ENCODE measurements around the gene PRR9.

The PRR9 gene

DNA sequence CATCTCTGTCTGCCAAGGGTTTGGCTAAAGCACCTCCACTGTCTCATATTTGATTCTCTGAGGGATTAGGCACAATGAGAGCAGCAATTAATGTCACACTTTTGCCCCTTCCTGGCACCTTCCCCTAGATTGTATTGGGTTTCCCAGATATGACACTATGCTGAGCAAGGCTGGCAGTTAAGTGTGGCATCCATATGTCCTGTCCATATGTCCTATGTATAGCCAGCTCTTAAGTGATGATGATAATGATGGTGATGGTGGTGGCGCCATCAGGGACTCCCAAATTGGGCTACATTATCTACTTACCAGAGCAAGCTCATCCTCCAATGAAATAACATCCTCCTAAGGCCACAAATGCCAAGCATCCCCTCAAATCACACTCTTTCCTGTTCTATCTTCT, 28.6 kb downstream of the PRR9 start:
- no peak for DNase-seq (ENCODE audit: insufficient read length, low spot score)
- no peak for FAIRE-seq
- TF ChIP-seq TAF1 (IDR thresholded peaks at IDR 0.05; ENCODE audit: low read depth, low read length) (no peak), POU2F2 (IDR thresholded peaks at IDR 0.05; ENCODE audit: low read depth, low read length) (no peak), PAX5 (IDR thresholded peaks at IDR 0.05; ENCODE audit: insufficient read depth, low read length, severe bottlenecking) (no peak), POLR2A (IDR thresholded peaks at IDR 0.05; ENCODE audit: low read depth, low read length) (no peak), SPI1 (IDR thresholded peaks at IDR 0.05; ENCODE audit: low read depth, low read length) (no peak), POLR2AphosphoS5 (IDR thresholded peaks at IDR 0.05; ENCODE audit: low read depth, low read length) (no peak)

DNA sequence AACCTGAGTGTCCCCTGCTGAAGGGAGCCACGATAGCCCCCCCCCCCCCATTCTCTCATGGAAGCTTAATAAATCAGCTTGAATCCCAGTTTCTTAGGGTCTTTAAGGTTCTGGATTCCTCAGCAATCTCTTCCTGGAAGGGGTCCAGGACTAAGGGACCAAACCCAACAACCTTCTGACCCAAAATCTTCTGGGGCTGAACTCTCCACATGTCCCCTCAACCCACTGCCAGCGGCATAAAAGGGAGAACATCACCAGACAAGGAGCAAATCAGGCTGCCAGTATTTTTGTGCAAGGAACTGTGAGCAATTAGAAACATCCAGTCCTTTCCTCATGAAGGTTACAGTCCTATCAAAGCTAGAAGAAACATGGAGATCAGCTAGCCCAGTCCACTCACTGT, 29.4 kb downstream of the PRR9 start:
- FAIRE-seq (no peak), DNase-seq (ENCODE audit: insufficient read length, low spot score) (no peak)
- no peak for TF ChIP-seq PAX5 (IDR thresholded peaks at IDR 0.05; ENCODE audit: insufficient read depth, low read length, severe bottlenecking)

- TF ChIP-seq TAF1 (IDR thresholded peaks at IDR 0.05; ENCODE audit: low read depth, low read length) = no peak
- no peak for TF ChIP-seq POLR2AphosphoS5 (IDR thresholded peaks at IDR 0.05; ENCODE audit: low read depth, low read length)
- no peak for TF ChIP-seq POU2F2 (IDR thresholded peaks at IDR 0.05; ENCODE audit: low read depth, low read length)
- no peak for TF ChIP-seq POLR2A (IDR thresholded peaks at IDR 0.05; ENCODE audit: low read depth, low read length)
- TF ChIP-seq SPI1 (IDR thresholded peaks at IDR 0.05; ENCODE audit: low read depth, low read length) = no peak
- TF ChIP-seq PAX5 (IDR thresholded peaks at IDR 0.05; ENCODE audit: insufficient read depth, low read length, severe bottlenecking) = no peak
- DNase-seq (ENCODE audit: insufficient read length, low spot score) (no peak), FAIRE-seq (no peak)
These were observed 30.9 kb downstream of the PRR9 start for GRCh38 chr1:153248176-153248879.

- DNase-seq (ENCODE audit: insufficient read length, low spot score) (no peak), FAIRE-seq (no peak)
- TF ChIP-seq POLR2AphosphoS5 (IDR thresholded peaks at IDR 0.05; ENCODE audit: low read depth, low read length) (no peak), SPI1 (IDR thresholded peaks at IDR 0.05; ENCODE audit: low read depth, low read length) (no peak), POLR2A (IDR thresholded peaks at IDR 0.05; ENCODE audit: low read depth, low read length) (no peak), POU2F2 (IDR thresholded peaks at IDR 0.05; ENCODE audit: low read depth, low read length) (no peak), PAX5 (IDR thresholded peaks at IDR 0.05; ENCODE audit: insufficient read depth, low read length, severe bottlenecking) (no peak), TAF1 (IDR thresholded peaks at IDR 0.05; ENCODE audit: low read depth, low read length) (no peak)
These were observed 32.8 kb downstream of the PRR9 start for GRCh38 chr1:153250166-153250565.

- DNase-seq (ENCODE audit: insufficient read length, low spot score) = no peak
- no peak for FAIRE-seq
- TF ChIP-seq POLR2A (IDR thresholded peaks at IDR 0.05; ENCODE audit: low read depth, low read length) (no peak), POLR2AphosphoS5 (IDR thresholded peaks at IDR 0.05; ENCODE audit: low read depth, low read length) (no peak), PAX5 (IDR thresholded peaks at IDR 0.05; ENCODE audit: insufficient read depth, low read length, severe bottlenecking) (no peak), SPI1 (IDR thresholded peaks at IDR 0.05; ENCODE audit: low read depth, low read length) (no peak), POU2F2 (IDR thresholded peaks at IDR 0.05; ENCODE audit: low read depth, low read length) (no peak), TAF1 (IDR thresholded peaks at IDR 0.05; ENCODE audit: low read depth, low read length) (no peak)
These were observed 33.7 kb downstream of the PRR9 start for GRCh38 chr1:153251087-153251486.

DNA sequence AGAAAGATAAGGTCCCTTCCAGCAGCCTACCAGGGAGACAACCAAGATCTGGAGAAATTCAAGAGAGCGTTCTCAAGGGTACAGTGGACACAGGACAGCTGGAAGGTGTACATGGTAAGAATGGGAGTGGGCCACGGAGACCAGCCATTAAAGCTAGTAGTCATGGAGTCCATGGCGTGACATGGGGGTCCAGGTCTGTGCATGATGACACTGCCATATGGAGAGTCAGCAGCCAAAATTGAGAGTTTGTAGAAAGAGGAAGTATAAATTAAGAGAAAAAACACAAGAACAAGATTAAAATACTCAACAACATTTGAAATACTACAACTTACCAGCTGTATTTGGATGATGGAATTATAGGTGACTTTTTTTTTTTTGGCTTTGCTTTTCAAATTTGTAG, 34.2 kb downstream of the PRR9 start:
- FAIRE-seq (no peak), DNase-seq (ENCODE audit: insufficient read length, low spot score) (no peak)
- no peak for TF ChIP-seq TAF1 (IDR thresholded peaks at IDR 0.05; ENCODE audit: low read depth, low read length)
- TF ChIP-seq POLR2A (IDR thresholded peaks at IDR 0.05; ENCODE audit: low read depth, low read length) = no peak
- no peak for TF ChIP-seq SPI1 (IDR thresholded peaks at IDR 0.05; ENCODE audit: low read depth, low read length)
- TF ChIP-seq POU2F2 (IDR thresholded peaks at IDR 0.05; ENCODE audit: low read depth, low read length) = no peak
- TF ChIP-seq PAX5 (IDR thresholded peaks at IDR 0.05; ENCODE audit: insufficient read depth, low read length, severe bottlenecking) = no peak
- TF ChIP-seq POLR2AphosphoS5 (IDR thresholded peaks at IDR 0.05; ENCODE audit: low read depth, low read length) = no peak

DNA sequence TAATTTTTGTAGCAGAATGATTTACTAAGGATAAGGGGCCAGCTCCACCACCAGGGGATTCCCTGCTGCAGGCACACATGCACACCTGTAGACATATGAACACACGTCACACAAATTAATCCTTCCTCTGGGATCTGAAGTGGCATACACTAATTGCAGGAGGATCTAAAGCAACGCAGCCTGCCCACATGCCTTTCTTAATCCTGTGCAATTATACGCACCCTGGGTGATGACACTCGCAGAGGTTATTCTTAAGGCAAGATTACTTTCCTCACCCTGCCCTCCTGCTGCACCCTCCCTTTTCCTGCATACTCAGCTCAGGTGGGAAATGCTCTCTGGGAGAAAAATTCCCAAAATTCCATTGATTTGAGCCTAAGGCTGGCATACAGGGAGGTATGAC, 34.6 kb downstream of the PRR9 start:
- DNase-seq (ENCODE audit: insufficient read length, low spot score) (no peak), FAIRE-seq (peak; percentile 23)
- TF ChIP-seq POLR2A (IDR thresholded peaks at IDR 0.05; ENCODE audit: low read depth, low read length) (no peak), POLR2AphosphoS5 (IDR thresholded peaks at IDR 0.05; ENCODE audit: low read depth, low read length) (no peak), TAF1 (IDR thresholded peaks at IDR 0.05; ENCODE audit: low read depth, low read length) (no peak), PAX5 (IDR thresholded peaks at IDR 0.05; ENCODE audit: insufficient read depth, low read length, severe bottlenecking) (no peak), SPI1 (IDR thresholded peaks at IDR 0.05; ENCODE audit: low read depth, low read length) (no peak), POU2F2 (IDR thresholded peaks at IDR 0.05; ENCODE audit: low read depth, low read length) (no peak)

GRCh38 chr1:153253076-153253475, 35.7 kb downstream of the PRR9 start:
- TF ChIP-seq POLR2AphosphoS5 (IDR thresholded peaks at IDR 0.05; ENCODE audit: low read depth, low read length) = no peak
- no peak for TF ChIP-seq SPI1 (IDR thresholded peaks at IDR 0.05; ENCODE audit: low read depth, low read length)
- no peak for TF ChIP-seq TAF1 (IDR thresholded peaks at IDR 0.05; ENCODE audit: low read depth, low read length)
- FAIRE-seq (no peak), DNase-seq (ENCODE audit: insufficient read length, low spot score) (no peak)

- FAIRE-seq = no peak
- DNase-seq (ENCODE audit: insufficient read length, low spot score) = no peak
- TF ChIP-seq PAX5 (IDR thresholded peaks at IDR 0.05; ENCODE audit: insufficient read depth, low read length, severe bottlenecking) (no peak), POU2F2 (IDR thresholded peaks at IDR 0.05; ENCODE audit: low read depth, low read length) (no peak), TAF1 (IDR thresholded peaks at IDR 0.05; ENCODE audit: low read depth, low read length) (no peak), POLR2AphosphoS5 (IDR thresholded peaks at IDR 0.05; ENCODE audit: low read depth, low read length) (no peak), POLR2A (IDR thresholded peaks at IDR 0.05; ENCODE audit: low read depth, low read length) (no peak), SPI1 (IDR thresholded peaks at IDR 0.05; ENCODE audit: low read depth, low read length) (no peak)
These were observed 36.3 kb downstream of the PRR9 start for GRCh38 chr1:153253693-153254092.

- no peak for TF ChIP-seq TAF1 (IDR thresholded peaks at IDR 0.05; ENCODE audit: low read depth, low read length)
- no peak for TF ChIP-seq POLR2A (IDR thresholded peaks at IDR 0.05; ENCODE audit: low read depth, low read length)
- TF ChIP-seq POLR2AphosphoS5 (IDR thresholded peaks at IDR 0.05; ENCODE audit: low read depth, low read length) = no peak
- TF ChIP-seq SPI1 (IDR thresholded peaks at IDR 0.05; ENCODE audit: low read depth, low read length) = no peak
- TF ChIP-seq PAX5 (IDR thresholded peaks at IDR 0.05; ENCODE audit: insufficient read depth, low read length, severe bottlenecking) = no peak
- no peak for TF ChIP-seq POU2F2 (IDR thresholded peaks at IDR 0.05; ENCODE audit: low read depth, low read length)
- DNase-seq (ENCODE audit: insufficient read length, low spot score) = no peak
- FAIRE-seq = no peak
These were observed 42.0 kb downstream of the PRR9 start, which contains the start of gene LORICRIN for GRCh38 chr1:153259387-153259786. TSS of gene LORICRIN (plus strand) at chr1:153259687. CDS start at chr1:153260950, 1,263 bp downstream.

Measured in GM12891 (cell line).